Measurements from ENCODE around the gene REPS2. TPM values are rescaled to one million over a fixed set of nuclear protein-coding genes. Genes with fewer than 3 reads are reported as not detected.

Gene REPS2
- total and polyA plus RNA-seq, 9 of the 15 experiments (the other 6 are each of a cell fraction or from before 2014, with no cell fraction given): 0.01 to 0.07 (median 0.01) TPM; not detected in 3

- H3K36me3 ChIP-seq (ENCODE audit: control insufficient read depth, insufficient read depth, low read length): no peaks in the 10 kb centered on the region
- H3K4me1 ChIP-seq (replicated peaks in 1 of 2; ENCODE audit: control insufficient read depth in 2 of 2, insufficient read depth in 2 of 2, low read length in 2 of 2): peaks cover 0 to 19% of the 10 kb centered on the region in 2 experiments; a peak in 4 of 5 replicates
- no peak overlapping the region for H3K4me2 ChIP-seq (ENCODE audit: insufficient read depth, low read length)
- no peak overlapping the region for H3K4me3 ChIP-seq
- H3K9ac ChIP-seq (ENCODE audit: insufficient read depth in 1 of 2, low read depth in 2 of 2, low read length in 2 of 2): no peak overlapping the region
- no TSS peak for BruUV-seq (replicated peaks)
- no peaks in the 10 kb centered on the region for H3K9me3 ChIP-seq (replicated peaks; ENCODE audit: control insufficient read depth, insufficient read depth, low read depth, low read length)
- H3K27ac ChIP-seq (ENCODE audit: extremely low read depth, low read depth, low read length): no peak overlapping the region
- no peak overlapping the region for H2AFZ ChIP-seq (ENCODE audit: low read depth, low read length)
- DNase-seq (ENCODE audit: extremely low read depth in 1 of 4, low spot score in 3 of 4) (peak in 3 of 4 experiments; percentile 9 to 56 (median 21)), FAIRE-seq (peak; percentile 80), ATAC-seq (peak; percentile 85)
- H4K20me1 ChIP-seq (replicated peaks; ENCODE audit: control insufficient read depth, insufficient read depth, low read length): no peaks in the 10 kb centered on the region
- H3K9me1 ChIP-seq (ENCODE audit: control insufficient read depth, insufficient read depth, low read length): no peaks in the 10 kb centered on the region
- in situ Hi-C loops (cut with MboI) (no loop called here), intact Hi-C loops (cut with micrococcal nuclease) (no loop called here)
- ChIA-PET CTCF (ENCODE audit: low intra/inter-chr PET ratio) (no interaction called here), POLR2A (interaction anchor here (0.6 kb wide), 1 partner anchor 16 kb away, joined by 4 read pairs; no protein-coding TSS in a partner anchor)
- no peaks in the 10 kb centered on the region for H3K79me2 ChIP-seq (ENCODE audit: control insufficient read depth, insufficient read depth, low read length)
- H3K27me3 ChIP-seq (ENCODE audit: control insufficient read depth in 2 of 2, insufficient read depth in 2 of 2, low read length in 2 of 2): no peaks in the 10 kb centered on the region
- 5% methylated on average over 6 of the region's 6 CpGs for WGBS (ENCODE audit: insufficient coverage, low coverage, missing lambda C conversion rate)
- TF ChIP-seq CHD4 (IDR thresholded peaks at IDR 0.05; ENCODE audit: insufficient read depth, insufficient replicate concordance, low read depth, low read length, poor library complexity, severe bottlenecking) (no peak), DPF2 (IDR thresholded peaks at IDR 0.05) (peak; percentile 86), PBX2 (CRISPR knock-in tag; IDR thresholded peaks at IDR 0.05; ENCODE audit: low read depth) (no peak), PBX2 (tag; conservative IDR thresholded peaks at IDR 0.05; ENCODE audit: low read depth) (peak; percentile 84), ATF1 (CRISPR knock-in tag; IDR thresholded peaks at IDR 0.05) (no peak), ATF1 (tag; IDR thresholded peaks at IDR 0.05) (no peak), MTA2 (IDR thresholded peaks at IDR 0.05; ENCODE audit: low read depth) (peak; percentile 68), CREM (IDR thresholded peaks at IDR 0.05; ENCODE audit: low read depth) (peak; percentile 30; the same call in 1 of the 2 replicates), SOX6 (IDR thresholded peaks at IDR 0.05) (peak; percentile 82), DEAF1 (CRISPR knock-in tag; IDR thresholded peaks at IDR 0.05) (no peak), HES1 (IDR thresholded peaks at IDR 0.05; ENCODE audit: low read depth) (0 out of 2 replicates have a peak, but pooled peaks have one; percentile 16), ZNF24 (IDR thresholded peaks at IDR 0.05) (no peak), FOXM1 (IDR thresholded peaks at IDR 0.05; ENCODE audit: low read depth) (0 out of 2 replicates have a peak, but pooled peaks have one; percentile 34), FOXM1 (CRISPR knock-in tag; IDR thresholded peaks at IDR 0.05; ENCODE audit: low read depth) (no peak), ZEB2 (IDR thresholded peaks at IDR 0.05) (peak; percentile 66; the same call in 1 of the 2 replicates), KDM1A (IDR thresholded peaks at IDR 0.05) (peak; percentile 38 to 49; a peak in 3 of 4 replicates), ZC3H8 (IDR thresholded peaks at IDR 0.05) (no peak), ESRRA (IDR thresholded peaks at IDR 0.05; ENCODE audit: borderline replicate concordance, low read depth) (peak; percentile 89), ETS1 (conservative IDR thresholded peaks at IDR 0.05; ENCODE audit: control insufficient read depth, low read depth, low read length) (no peak)
These were observed 16.1 kb upstream of the REPS2 start for GRCh38 chrX:16930392-16930791.
